SH-SY5Y (cell line): Measurements from ENCODE around the gene GRIN2B.

Experiments used
- GATA2 ChIP-seq: IDR thresholded peaks from 2 replicates; pipeline ENCODE4 v1.6.1; 2011; ENCODE audit warnings: mild to moderate bottlenecking, low read depth, low read length
- GATA3 ChIP-seq: IDR thresholded peaks from 2 replicates; pipeline ENCODE4 v1.6.1; 2011; ENCODE audit warnings: low read depth, mild to moderate bottlenecking, low read length, moderate library complexity

DNA sequence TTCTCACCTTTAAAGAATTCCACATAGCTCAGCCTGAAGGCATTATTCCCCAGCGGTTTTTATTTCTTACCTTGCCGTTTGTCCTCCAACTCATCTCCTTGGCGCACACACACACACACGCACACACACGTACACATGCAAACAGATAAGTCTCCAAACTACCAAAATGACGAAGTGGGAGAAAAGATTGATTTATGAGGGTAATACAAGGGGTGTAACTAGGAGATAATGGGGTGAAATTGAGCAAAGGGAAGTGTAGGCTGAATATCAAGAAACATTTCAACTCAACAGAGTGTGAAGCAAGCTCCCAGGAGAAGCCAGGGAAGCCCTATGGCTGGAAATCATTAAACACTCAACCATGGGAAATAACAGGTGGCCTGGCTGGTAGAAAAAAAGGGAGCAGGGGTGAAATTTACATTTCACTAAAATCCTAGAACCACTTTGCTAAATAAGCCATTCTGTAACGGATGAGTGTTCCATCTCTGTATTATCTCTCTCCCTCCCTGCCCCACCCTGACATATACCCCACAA is 41.0 kb downstream of the GRIN2B start:
- no peak for TF ChIP-seq GATA3
- TF ChIP-seq GATA2 = no peak
